B cell (primary cell): ENCODE data around the gene RAB31. TPM values are rescaled to one million over a fixed set of nuclear protein-coding genes. Genes with fewer than 3 reads are reported as not detected.

ENCODE experiments used
- ATAC-seq: fragments of 200-7000 bp; cut with Tn5 transposase; one replicate; pipeline ENCODE4 v1.10.0; 2021; ENCODE audit warnings: low read depth, mild to moderate bottlenecking, moderate number of reproducible peaks, moderate library complexity
- CTCF ChIA-PET: fragments of 350-600 bp; sonication (Branson Sonifier 250); formaldehyde crosslinking; loops from one replicate; lab custom pipeline; 2021; ENCODE audit warnings: antibody characterized with exemption, inconsistent platforms; lab: Charles Lee
- POLR2A ChIA-PET: fragments of 350-600 bp; sonication (Branson Sonifier 250); formaldehyde crosslinking; loops from one replicate; lab custom pipeline; 2021; ENCODE audit warnings: antibody characterized with exemption; lab: Charles Lee
- DNase-seq: peaks from one replicate; pipeline ENCODE4 v3.0.0; 2013
- H2AFZ ChIP-seq: 2 replicates; pipeline ENCODE4 v1.6.1; 2012; ENCODE audit warnings: mild to moderate bottlenecking, low read depth, low read length; ENCODE audit not compliant: insufficient read depth, poor library complexity, severe bottlenecking
- H3K27ac ChIP-seq, 2 donors: 1 replicate in 1 of 2; 2 replicates in 1 of 2; pipeline ENCODE4 v1.5.1; 2012 to 2013; ENCODE audit warnings: low read length in 2 of 2, mild to moderate bottlenecking in 2 of 2, moderate library complexity in 1 of 2
- H3K27me3 ChIP-seq, 4 experiments: fragments of 200-600 bp in 1 of 4; sonication (generic) in 1 of 4; replicated peaks in 1 of 4; 1 replicate in 2 of 4; 2 replicates in 2 of 4; pipeline versions ENCODE4 v1.6.1 to v1.7.0; 2013 to 2016; ENCODE audit warnings: low read length in 3 of 4, mild to moderate bottlenecking in 2 of 4, mixed read lengths in 1 of 4, moderate library complexity in 1 of 4; ENCODE audit not compliant: insufficient read depth in 4 of 4, control insufficient read depth in 3 of 4; ENCODE audit errors: control extremely low read depth in 1 of 4
- H3K36me3 ChIP-seq, 2 experiments: replicated peaks in 1 of 2; 1 replicate in 1 of 2; 2 replicates in 1 of 2; pipeline versions ENCODE4 v1.6.1 to v1.7.1; 2013; ENCODE audit warnings: low read length in 1 of 2; ENCODE audit not compliant: insufficient read depth in 2 of 2, control insufficient read depth in 1 of 2; ENCODE audit errors: control extremely low read depth in 1 of 2, extremely low read depth in 1 of 2
- H3K4me1 ChIP-seq, 2 donors: fragments of 200-600 bp in 1 of 2; sonication (generic) in 1 of 2; 1 replicate in 1 of 2; 2 replicates in 1 of 2; pipeline versions ENCODE4 v1.5.1 to v1.6.1; 2013 to 2017; ENCODE audit warnings: low read length in 2 of 2; ENCODE audit not compliant: control insufficient read depth in 2 of 2, insufficient read depth in 2 of 2
- H3K4me2 ChIP-seq: replicated peaks from 2 replicates; pipeline ENCODE3; 2012; ENCODE audit warnings: mild to moderate bottlenecking, low read depth, low read length; ENCODE audit not compliant: poor library complexity, severe bottlenecking
- H3K4me3 ChIP-seq, 5 experiments: fragments of 200-600 bp in 1 of 5; sonication (generic) in 1 of 5; 1 replicate in 3 of 5; 2 replicates in 2 of 5; pipeline versions ENCODE4 v1.5.1 to v1.7.0; 2011 to 2016; ENCODE audit warnings: low read length in 4 of 5, mild to moderate bottlenecking in 4 of 5, low read depth in 2 of 5, control low read depth in 1 of 5, moderate library complexity in 1 of 5; ENCODE audit not compliant: insufficient read depth in 1 of 5; ENCODE audit errors: control extremely low read depth in 1 of 5, extremely low read depth in 1 of 5
- H3K79me2 ChIP-seq: fragments of 200-600 bp; sonication (generic); one replicate; pipeline ENCODE4 v1.6.0; 2016; ENCODE audit warnings: low read length; ENCODE audit not compliant: control insufficient read depth, insufficient read depth
- H3K9ac ChIP-seq: fragments of 200-600 bp; sonication (generic); 2 replicates; pipeline ENCODE4 v1.6.1; 2017; ENCODE audit warnings: mild to moderate bottlenecking, low read length, moderate library complexity
- H3K9me3 ChIP-seq, 3 donors: one replicate each; pipeline versions ENCODE4 v1.6.1 to v1.7.1; 2013; ENCODE audit warnings: low read length in 2 of 3; ENCODE audit not compliant: control insufficient read depth in 2 of 3, insufficient read depth in 1 of 3; ENCODE audit errors: control extremely low read depth in 1 of 3
- H4K20me1 ChIP-seq: 2 replicates; pipeline ENCODE4 v1.6.0; 2012; ENCODE audit warnings: mild to moderate bottlenecking, low read length; ENCODE audit not compliant: insufficient read depth, control insufficient read depth, poor library complexity, severe bottlenecking
- H3K27ac Mint-ChIP-seq: one replicate; pipeline ENCODE4 v1.8.0; 2021; ENCODE audit warnings: mixed read lengths
- H3K27me3 Mint-ChIP-seq: one replicate; pipeline ENCODE4 v1.8.0; 2021; ENCODE audit warnings: mixed read lengths
- H3K4me1 Mint-ChIP-seq: one replicate; pipeline ENCODE4 v1.8.0; 2021; ENCODE audit warnings: mixed read lengths
- H3K4me3 Mint-ChIP-seq: one replicate; pipeline ENCODE4 v1.8.0; 2021; ENCODE audit warnings: mixed read lengths
- H3K9me3 Mint-ChIP-seq: one replicate; pipeline ENCODE4 v1.8.0; 2022; ENCODE audit warnings: mixed read lengths; ENCODE audit not compliant: insufficient read depth
- CTCF ChIP-seq: fragments of 200-600 bp; IDR thresholded peaks from one replicate; pipeline ENCODE4 v1.8.0; 2022; ENCODE audit warnings: antibody characterized with exemption, mild to moderate bottlenecking
- EZH2 ChIP-seq: IDR thresholded peaks from 2 replicates; pipeline ENCODE4 v1.6.1; 2012; ENCODE audit warnings: borderline replicate concordance, low read depth, mild to moderate bottlenecking, moderate library complexity, low read length; ENCODE audit not compliant: insufficient read depth, poor library complexity, severe bottlenecking
- WGBS: methylation state at CpG from one replicate; pipeline ENCODE4 v1.1.5; 2013; ENCODE audit warnings: missing lambda C conversion rate; ENCODE audit not compliant: insufficient coverage; 5-methylcytosine and 5-hydroxymethylcytosine counted together
- intact Hi-C: fragments of 100-400 bp; cut with micrococcal nuclease; formaldehyde crosslinking; loops from one replicate; pipeline ENCODE4 v1.10.0; 2022
- polyA plus RNA-seq: library from polyadenylated mRNA; depleted of rRNA; stranded (reverse); fragments of >200 nt; gene quantifications from 2 replicates; pipeline ENCODE4 v1.2.3, GENCODE V29; 2012
- total RNA-seq, 2 donors: library from RNA; stranded (reverse); fragments of 120-200 nt in 1 of 2; gene quantifications; 1 replicate in 1 of 2; 2 replicates in 1 of 2; pipeline versions ENCODE4 v1.2.3 to v1.2.4, GENCODE V29; 2013 to 2022

Gene RAB31
- total and polyA plus RNA-seq, 2 donors (not counting 1 experiment from before 2014, with no cell fraction given): 15.5 to 44.6 TPM

- CTCF ChIA-PET: no interaction called here
- Histone ChIP-seq H3K36me3 (peaks cover 0 to 12% of the 10 kb centered on the region in 2 experiments), H3K27ac (no peak overlapping the region), H3K4me1 (peaks cover 0 to 7% of the 10 kb centered on the region in 2 donors), H4K20me1 (peaks cover 3% of the 10 kb centered on the region), H3K9ac (no peak overlapping the region), H3K4me2 (no peak overlapping the region), H3K9me3 (no peaks in the 10 kb centered on the region), H2AFZ (no peak overlapping the region), H3K27me3 (no peaks in the 10 kb centered on the region), H3K4me3 (no peak overlapping the region), H3K79me2 (no peaks in the 10 kb centered on the region)
- POLR2A ChIA-PET: no interaction called here
- DNase-seq (no peak), ATAC-seq (no peak)
- no peaks in the 10 kb centered on the region for H3K27me3 Mint-ChIP-seq
- H3K27ac Mint-ChIP-seq: no peak overlapping the region
- H3K4me3 Mint-ChIP-seq: no peak overlapping the region
- intact Hi-C loops: no loop called here
- 90% methylated on average over 8 of the region's 10 CpGs for WGBS
- no peak for TF ChIP-seq EZH2
- TF ChIP-seq CTCF: no peak
- H3K4me1 Mint-ChIP-seq: peaks cover 4% of the 10 kb centered on the region
- no peaks in the 10 kb centered on the region for H3K9me3 Mint-ChIP-seq
Observed at GRCh38 chr18:9838144-9838877, 130.2 kb downstream of the RAB31 start.

GRCh38 chr18:9839211-9839610, 131.1 kb downstream of the RAB31 start:
- no peak overlapping the region for H3K4me2 ChIP-seq
- 94% methylated on average over 8 of the region's 8 CpGs for whole genome bisulfite sequencing
- no peaks in the 10 kb centered on the region for H3K79me2 ChIP-seq
- ATAC-seq (no peak), DNase-seq (no peak)
- peaks cover 0 to 7% of the 10 kb centered on the region in 2 donors for H3K4me1 ChIP-seq
- no peak overlapping the region for H2AFZ ChIP-seq
- H3K36me3 ChIP-seq: peaks cover 0 to 15% of the 10 kb centered on the region in 2 experiments
- Mint-ChIP-seq H3K4me1 (peaks cover 4% of the 10 kb centered on the region), H3K27me3 (no peaks in the 10 kb centered on the region), H3K9me3 (no peaks in the 10 kb centered on the region), H3K27ac (no peak overlapping the region), H3K4me3 (no peak overlapping the region)
- ChIA-PET CTCF (no interaction called here), POLR2A (no interaction called here)
- no peaks in the 10 kb centered on the region for H3K9me3 ChIP-seq
- no peak overlapping the region for H3K27ac ChIP-seq
- TF ChIP-seq CTCF: no peak
- no peak for TF ChIP-seq EZH2
- peaks cover 3% of the 10 kb centered on the region for H4K20me1 ChIP-seq
- H3K27me3 ChIP-seq: no peaks in the 10 kb centered on the region
- intact Hi-C loops: no loop called here
- H3K9ac ChIP-seq: no peak overlapping the region
- H3K4me3 ChIP-seq: no peak overlapping the region
